IMR-90 (cell line): ENCODE measurements around the gene ACTRT2. TPM values are rescaled to one million over a fixed set of nuclear protein-coding genes. Genes with fewer than 3 reads are reported as not detected.

Source experiments
- ATAC-seq: fragments of 200-7000 bp; cut with Tn5 transposase; 2 replicates; pipeline ENCODE4 v1.9.1; 2020; ENCODE audit warnings: low read depth, mild to moderate bottlenecking, moderate library complexity
- BruUV-seq: library from RNA; stranded (reverse); fragments of 400-500 nt; replicated peaks from 2 replicates; lab custom pipeline; 2021; lab: Mats Ljungman, UMichigan
- CTCF ChIA-PET: fragments of 300-600 bp; formaldehyde crosslinking; extraction: SDS; loops from one replicate; lab custom pipeline; 2021; ENCODE audit warnings: antibody characterized with exemption; lab: Yijun Ruan, JAX
- POLR2A ChIA-PET: fragments of 300-600 bp; sonication (Branson Sonifier 250); formaldehyde crosslinking; loops from one replicate; lab custom pipeline; 2022; ENCODE audit warnings: antibody characterized with exemption; ENCODE audit not compliant: unreplicated experiment; lab: Charles Lee
- DNase-seq: peaks from one replicate; pipeline ENCODE4 v3.0.0; 2013
- H2AFZ ChIP-seq: replicated peaks from 2 replicates; pipeline ENCODE3; 2013; ENCODE audit warnings: low read length, mild to moderate bottlenecking; ENCODE audit not compliant: poor library complexity
- H2AK5ac ChIP-seq: 2 replicates; pipeline ENCODE4 v1.6.1; 2013; ENCODE audit warnings: low read depth, low read length, inconsistent platforms
- H2AK9ac ChIP-seq: replicated peaks from 2 replicates; pipeline ENCODE3; 2013; ENCODE audit warnings: mild to moderate bottlenecking, low read depth, low read length, moderate library complexity; ENCODE audit not compliant: poor library complexity
- H2BK120ac ChIP-seq: 2 replicates; pipeline ENCODE4 v1.6.1; 2013; ENCODE audit warnings: low read depth, low read length, inconsistent platforms
- H2BK15ac ChIP-seq: 3 replicates; pipeline ENCODE4 v1.6.1; 2013; ENCODE audit warnings: low read depth, low read length, inconsistent platforms
- H2BK20ac ChIP-seq: 2 replicates; pipeline ENCODE4 v1.6.1; 2013; ENCODE audit warnings: low read depth, mild to moderate bottlenecking, inconsistent platforms, low read length, moderate library complexity
- H2BK5ac ChIP-seq: 2 replicates; pipeline ENCODE4 v1.6.1; 2013; ENCODE audit warnings: mild to moderate bottlenecking, low read depth, low read length, inconsistent platforms; ENCODE audit not compliant: poor library complexity, severe bottlenecking
- H3K14ac ChIP-seq: replicated peaks from 2 replicates; pipeline ENCODE4 v1.6.1; 2013; ENCODE audit warnings: low read depth, low read length, inconsistent platforms
- H3K18ac ChIP-seq: 2 replicates; pipeline ENCODE4 v1.6.1; 2013; ENCODE audit warnings: low read depth, low read length, control low read depth
- H3K23ac ChIP-seq: 2 replicates; pipeline ENCODE4 v1.6.1; 2013; ENCODE audit warnings: low read depth, low read length, inconsistent platforms
- H3K27ac ChIP-seq: 2 replicates; pipeline ENCODE4 v1.5.1; 2013; ENCODE audit warnings: mild to moderate bottlenecking, control low read depth, low read length; ENCODE audit not compliant: insufficient read depth
- H3K27me3 ChIP-seq: 2 replicates; pipeline ENCODE4 v1.6.1; 2013; ENCODE audit warnings: low read length; ENCODE audit not compliant: control insufficient read depth, insufficient read depth
- H3K36me3 ChIP-seq: 2 replicates; pipeline ENCODE4 v1.6.1; 2013; ENCODE audit warnings: low read length, mixed read lengths; ENCODE audit not compliant: control insufficient read depth, insufficient read depth
- H3K4ac ChIP-seq: 2 replicates; pipeline ENCODE4 v1.6.1; 2013; ENCODE audit warnings: low read depth, low read length, inconsistent platforms
- H3K4me1 ChIP-seq: 2 replicates; pipeline ENCODE4 v1.6.1; 2013; ENCODE audit warnings: low read length, mixed read lengths; ENCODE audit not compliant: control insufficient read depth, insufficient read depth
- H3K4me2 ChIP-seq: 2 replicates; pipeline ENCODE4 v1.6.1; 2013; ENCODE audit warnings: low read depth, mild to moderate bottlenecking, control low read depth, low read length, moderate library complexity
- H3K4me3 ChIP-seq: 2 replicates; pipeline ENCODE4 v1.5.1; 2013; ENCODE audit warnings: low read depth, mild to moderate bottlenecking, control low read depth, low read length, moderate library complexity; ENCODE audit not compliant: insufficient read depth
- H3K56ac ChIP-seq: 2 replicates; pipeline ENCODE4 v1.6.1; 2013; ENCODE audit warnings: low read length, inconsistent platforms; ENCODE audit not compliant: insufficient read depth; ENCODE audit errors: extremely low read depth
- H3K79me1 ChIP-seq, 2 experiments: 2 replicates each; pipeline ENCODE4 v1.6.1; 2013; ENCODE audit warnings: low read length in 2 of 2, inconsistent platforms in 1 of 2, low read depth in 1 of 2
- H3K9ac ChIP-seq: 2 replicates; pipeline ENCODE4 v1.6.1; 2013; ENCODE audit warnings: low read depth, low read length, control low read depth
- H3K9me1 ChIP-seq: 2 replicates; pipeline ENCODE4 v1.6.1; 2013; ENCODE audit warnings: low read length, inconsistent platforms; ENCODE audit not compliant: insufficient read depth
- H3K9me3 ChIP-seq: 2 replicates; pipeline ENCODE4 v1.6.1; 2013; ENCODE audit warnings: low read length; ENCODE audit not compliant: control insufficient read depth, insufficient read depth
- H4K20me1 ChIP-seq: 2 replicates; pipeline ENCODE4 v1.6.1; 2013; ENCODE audit warnings: low read length, inconsistent platforms; ENCODE audit not compliant: insufficient read depth
- H4K5ac ChIP-seq: 2 replicates; pipeline ENCODE4 v1.6.1; 2013; ENCODE audit warnings: mild to moderate bottlenecking, low read depth, low read length, control low read depth
- H4K8ac ChIP-seq, 2 experiments: 2 replicates each; pipeline ENCODE4 v1.6.1; 2013; ENCODE audit warnings: low read depth in 2 of 2, low read length in 2 of 2, control low read depth in 1 of 2, inconsistent platforms in 1 of 2
- H4K91ac ChIP-seq: 2 replicates; pipeline ENCODE4 v1.6.1; 2013; ENCODE audit warnings: low read depth, low read length, inconsistent platforms; ENCODE audit not compliant: insufficient read depth
- CTCF ChIP-seq: conservative IDR thresholded peaks from 2 replicates; pipeline ENCODE4 v1.5.1; 2012; ENCODE audit warnings: mild to moderate bottlenecking, low read depth, low read length, improper control_type of control experiment
- FOS ChIP-seq: fragments of 150-350 bp; IDR thresholded peaks from 2 replicates; pipeline ENCODE4 v1.6.1; 2016; ENCODE audit warnings: low read depth, low read length
- NFE2L2 ChIP-seq: fragments of 150-350 bp; IDR thresholded peaks from 2 replicates; pipeline ENCODE4 v1.6.1; 2016; ENCODE audit warnings: low read depth, mild to moderate bottlenecking, low read length
- RAD21 ChIP-seq: IDR thresholded peaks from 2 replicates; pipeline ENCODE4 v1.6.1; 2012; ENCODE audit warnings: low read length, improper control_type of control experiment
- SMC3 ChIP-seq: fragments of 150-350 bp; IDR thresholded peaks from 2 replicates; pipeline ENCODE4 v1.6.1; 2016; ENCODE audit warnings: low read depth, mild to moderate bottlenecking, antibody characterized with exemption, low read length, moderate library complexity
- USF2 ChIP-seq: fragments of 150-350 bp; IDR thresholded peaks from 2 replicates; pipeline ENCODE4 v1.6.1; 2017; ENCODE audit warnings: mild to moderate bottlenecking, antibody characterized with exemption, low read length, low read depth
- WGBS, 2 experiments: methylation state at CpG; one replicate each; pipeline versions ENCODE4 v1.1.5 to v1.1.7; 2013; ENCODE audit warnings: missing lambda C conversion rate in 2 of 2; ENCODE audit not compliant: insufficient read length in 1 of 2; ENCODE audit errors: extremely low coverage in 2 of 2; 5-methylcytosine and 5-hydroxymethylcytosine counted together
- dilution Hi-C: fragments of 300-500 bp; cut with HindIII; formaldehyde crosslinking; loops from one replicate; pipeline ENCODE4 v1.14.3; 2018; ENCODE audit warnings: low sequenced_read_pairs; ENCODE audit not compliant: unreplicated experiment
- in situ Hi-C: fragments of 300-500 bp; cut with MboI; formaldehyde crosslinking; loops from 3 replicates; pipeline ENCODE4 v1.14.3; 2019; ENCODE audit warnings: low sequenced_read_pairs, inconsistent platforms, mixed read lengths
- intact Hi-C: fragments of 100-400 bp; cut with micrococcal nuclease; formaldehyde crosslinking; loops from 2 replicates; pipeline ENCODE4 v1.10.0; 2022
- polyA plus RNA-seq, 3 experiments: library from polyadenylated mRNA; depleted of rRNA; stranded (reverse); fragments of >200 nt; gene quantifications; 2 replicates each; pipeline ENCODE4 v1.2.3, GENCODE V29; 2012; ENCODE audit warnings: low replicate concordance in 1 of 3
- total RNA-seq: library from RNA; depleted of rRNA; stranded (reverse); fragments of >200 nt; gene quantifications from 2 replicates; pipeline ENCODE4 v1.2.3, GENCODE V29; 2012
- TF ChIP-seq, protein P1 (sequence below): fragments of 150-350 bp; IDR thresholded peaks from 2 replicates; pipeline ENCODE4 v1.6.1; 2016; ENCODE audit warnings: low read depth, mild to moderate bottlenecking, low read length, moderate library complexity, borderline replicate concordance

The ACTRT2 gene
- total and polyA plus RNA-seq, 2 of the 4 experiments (the other 2 are of a cell fraction), result not detected

GRCh38 chr1:3066250-3066711 is 45.0 kb downstream of the ACTRT2 start:
- Histone ChIP-seq H2AFZ (no peak overlapping the region), H4K91ac (no peak overlapping the region), H3K4me2 (no peak overlapping the region), H2BK20ac (no peak overlapping the region), H2AK9ac (no peak overlapping the region), H3K14ac (no peak overlapping the region), H3K79me1 (no peaks in the 10 kb centered on the region), H2BK5ac (no peak overlapping the region), H3K4me1 (peaks cover 2% of the 10 kb centered on the region; the same call in 1 of the 2 replicates), H3K9me3 (no peaks in the 10 kb centered on the region), H3K9me1 (no peaks in the 10 kb centered on the region), H3K23ac (no peak overlapping the region), H2BK120ac (no peak overlapping the region), H3K9ac (no peak overlapping the region), H2AK5ac (no peak overlapping the region), H3K18ac (no peak overlapping the region), H4K8ac (no peak overlapping the region), H3K27me3 (peaks cover 70% of the 10 kb centered on the region), H4K20me1 (no peaks in the 10 kb centered on the region), H3K56ac (no peak overlapping the region), H4K5ac (no peak overlapping the region), H3K36me3 (no peaks in the 10 kb centered on the region), H3K4ac (no peak overlapping the region), H3K27ac (no peak overlapping the region), H2BK15ac (no peak overlapping the region), H3K4me3 (no peak overlapping the region)
- DNase-seq (no peak), ATAC-seq (no peak)
- ChIA-PET CTCF (no interaction called here), POLR2A (no interaction called here)
- TF ChIP-seq, protein P1, sequence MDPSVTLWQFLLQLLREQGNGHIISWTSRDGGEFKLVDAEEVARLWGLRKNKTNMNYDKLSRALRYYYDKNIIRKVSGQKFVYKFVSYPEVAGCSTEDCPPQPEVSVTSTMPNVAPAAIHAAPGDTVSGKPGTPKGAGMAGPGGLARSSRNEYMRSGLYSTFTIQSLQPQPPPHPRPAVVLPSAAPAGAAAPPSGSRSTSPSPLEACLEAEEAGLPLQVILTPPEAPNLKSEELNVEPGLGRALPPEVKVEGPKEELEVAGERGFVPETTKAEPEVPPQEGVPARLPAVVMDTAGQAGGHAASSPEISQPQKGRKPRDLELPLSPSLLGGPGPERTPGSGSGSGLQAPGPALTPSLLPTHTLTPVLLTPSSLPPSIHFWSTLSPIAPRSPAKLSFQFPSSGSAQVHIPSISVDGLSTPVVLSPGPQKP, result no peak
- TF ChIP-seq FOS (no peak), RAD21 (0 out of 2 replicates have a peak, but pooled peaks have one; percentile 25), SMC3 (peak; percentile 26; the same call in 1 of the 2 replicates), NFE2L2 (no peak), USF2 (no peak), CTCF (peak; percentile 28)
- intact Hi-C loops, result loop anchor here (10.0 kb wide), 1 partner anchor 249 kb away; no protein-coding TSS in a partner anchor
- dilution Hi-C loops, result no loop called here
- 32% methylated on average over 4 of the region's 11 CpGs; no CpG with 5 or more reads in 1 of the 2 experiments for whole genome bisulfite sequencing, 2 experiments
- BruUV-seq, result no TSS peak
- in situ Hi-C loops, result loop anchor here (25.0 kb wide), 1 partner anchor 629 kb away; no protein-coding TSS in a partner anchor
